Muscle of back (tissue), 13 donors: ENCODE results near the gene BRICD5. TPM values are rescaled to one million over a fixed set of nuclear protein-coding genes. Genes with fewer than 3 reads are reported as not detected.
"Not testable (repeated sequence)": the region's sequence is repeated elsewhere in the genome, so short reads cannot be mapped to it uniquely, and the experiment has no call there.

ENCODE experiments used
- DNase-seq, 3 donors: peaks; one replicate each; pipeline versions ENCODE4 v3.0.0 to v3.0.0-alpha.2; 2013
- long read RNA-seq, 9 donors: transcript quantifications; one replicate each; lab custom pipeline, GENCODE V29; 2026
- polyA plus RNA-seq, 10 donors: library from polyadenylated mRNA; unstranded; fragments of 120-200 nt; gene quantifications; one replicate each; pipeline ENCODE4 v1.2.1, GENCODE V29; 2013; ENCODE audit not compliant: insufficient read length in 10 of 10

Gene BRICD5
- 1 to 10 TPM; 3.5 to 8.0 (median 5.4) TPM for polyA plus RNA-seq
- long read RNA-seq, donor 1, partial matches to known transcripts: 0 of 2 reads
- long read RNA-seq, donor 1, other reads (novel, unspliced or antisense): 0 of 2 reads
- long read RNA-seq, donor 2: 0 reads
- long read RNA-seq, donor 3: 0 reads
- long read RNA-seq, donor 4: 0 reads
- long read RNA-seq, donor 5, partial matches to known transcripts: 0 of 1 reads
- long read RNA-seq, donor 5, other reads (novel, unspliced or antisense): 0 of 1 reads
- long read RNA-seq, donor 6, partial matches to known transcripts: 0 of 1 reads
- long read RNA-seq, donor 6, other reads (novel, unspliced or antisense): 0 of 1 reads
- long read RNA-seq, donor 7, partial matches to known transcripts: 7 of 8 reads
- long read RNA-seq, donor 7, other reads (novel, unspliced or antisense): 0 of 8 reads
- long read RNA-seq, donor 8: 0 reads
- long read RNA-seq, donor 9: 0 reads

DNA sequence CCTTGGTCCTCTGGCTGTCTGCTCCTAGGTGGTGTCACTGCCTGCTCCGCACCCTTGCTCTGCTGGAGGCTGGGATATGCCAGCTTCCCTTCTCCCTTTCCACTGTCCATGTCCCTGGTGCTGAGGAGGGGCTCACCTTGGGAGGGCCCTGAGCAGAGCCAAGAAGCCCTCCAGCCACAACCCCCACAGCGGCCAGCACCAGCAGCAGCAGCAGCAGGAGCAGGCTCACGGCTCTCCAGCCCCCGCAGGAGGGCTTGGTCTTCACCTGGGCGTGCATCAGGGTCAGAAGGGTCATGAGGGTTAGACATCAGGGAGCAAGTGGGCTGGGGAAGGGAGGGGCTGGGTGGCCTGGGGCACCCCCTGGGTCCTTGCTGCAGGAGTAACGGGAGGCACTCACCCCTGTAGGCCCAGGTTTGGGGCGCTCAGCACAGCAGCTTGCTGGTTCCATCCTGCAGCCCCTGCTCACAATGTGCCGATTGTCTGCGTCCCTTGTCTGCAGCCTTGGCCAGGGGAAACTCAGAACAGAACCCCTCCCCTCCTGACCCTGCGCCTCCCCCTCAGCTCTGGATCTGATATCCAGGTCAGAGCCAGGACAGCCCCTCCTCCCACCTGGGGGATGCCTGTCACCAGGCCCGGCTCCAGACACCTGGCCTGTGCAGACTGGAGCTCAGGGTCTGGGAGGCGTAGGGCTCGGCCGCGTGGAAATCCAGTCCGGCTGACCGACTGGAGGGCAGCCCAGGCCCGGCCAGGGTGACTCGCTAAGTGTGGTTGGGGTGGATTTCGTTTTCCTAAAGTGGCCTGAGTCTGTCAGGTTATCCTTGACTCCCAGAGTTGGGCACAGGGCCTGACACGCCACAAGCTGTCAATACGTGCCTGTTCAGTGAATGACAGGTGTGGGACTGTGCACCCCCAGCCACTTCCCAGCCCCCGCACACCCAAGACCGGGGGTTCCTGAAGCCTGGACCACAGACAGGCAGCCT, at the start of gene BRICD5:
Gene BRICD5 (minus strand): TSS at position 478 of the 980 bp plus-strand sequence. CDS start 30 bp downstream, at position 448.
- no peak for DNase-seq

DNA sequence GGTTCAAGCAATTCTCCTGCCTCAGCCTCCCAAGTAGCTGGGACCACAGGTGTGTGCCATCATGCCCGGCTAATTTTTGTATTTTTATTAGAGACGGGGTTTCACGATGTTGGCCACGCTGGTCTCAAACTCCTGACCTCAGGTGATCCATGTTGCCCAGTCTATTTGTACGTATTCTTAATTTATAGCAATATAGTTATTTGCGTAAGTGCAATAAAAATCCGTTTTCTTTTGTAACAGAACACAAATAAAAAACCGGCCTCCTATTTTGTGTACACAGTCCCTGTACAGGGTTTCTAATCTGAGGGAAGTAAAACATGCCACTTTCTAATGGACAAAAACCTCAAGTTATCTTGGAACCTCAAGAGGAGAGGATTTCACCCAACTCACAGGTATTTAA, 49.6 kb upstream of the BRICD5 start:
- DNase-seq: no peak

DNA sequence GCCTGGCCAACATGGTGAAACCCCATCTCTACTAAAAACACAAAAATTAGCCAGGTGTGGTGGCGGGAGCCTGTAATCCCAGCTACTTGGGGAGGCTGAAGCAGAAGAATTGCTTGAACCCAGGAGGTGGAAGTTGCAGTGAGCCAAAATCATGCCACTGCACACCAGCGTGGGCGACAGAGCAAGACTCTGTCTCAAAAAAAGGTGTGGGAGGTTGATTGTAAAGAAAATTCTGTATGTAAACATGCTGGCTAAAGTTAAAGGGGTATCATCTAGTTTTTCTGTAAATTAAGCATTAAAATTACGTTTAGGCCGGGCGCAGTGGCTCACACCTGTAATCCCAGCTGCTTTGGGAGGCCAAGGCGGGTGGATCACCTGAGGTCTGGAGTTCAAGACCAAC, 47.9 kb upstream of the BRICD5 start:
- not testable (repeated sequence) for DNase-seq

GRCh38 chr16:2257726-2258125, 47.1 kb upstream of the BRICD5 start:
- no peak for DNase-seq

- DNase-seq: no peak
Measured at GRCh38 chr16:2256531-2257140, 46.0 kb upstream of the BRICD5 start.

DNA sequence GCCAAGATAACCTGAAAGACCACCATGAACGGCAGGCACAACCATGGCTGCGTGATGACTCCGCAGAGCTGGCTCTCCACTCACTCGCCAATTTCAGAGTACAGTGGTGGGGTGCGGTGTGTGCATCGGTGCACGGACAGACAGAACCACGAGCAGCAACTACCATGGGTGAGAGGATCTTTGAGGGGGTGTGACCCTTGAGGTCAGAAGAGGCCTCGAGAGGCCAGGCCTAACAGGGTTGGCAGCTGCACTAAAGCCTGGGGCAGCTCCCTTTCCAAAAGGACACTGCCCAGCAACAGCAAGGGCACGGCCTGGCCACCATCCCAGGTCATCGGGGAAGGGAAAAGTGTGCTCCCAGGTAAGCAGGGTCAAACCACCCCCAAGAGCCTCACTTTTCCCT, 42.6 kb upstream of the BRICD5 start:
- no peak for DNase-seq

GRCh38 chr16:2252806-2253148, 42.1 kb upstream of the BRICD5 start:
- no peak for DNase-seq

- peak; percentile 91 to 97 (median 94) for DNase-seq
Measured at GRCh38 chr16:2251296-2252111, 40.8 kb upstream of the BRICD5 start, which contains the start of gene ECI1. ECI1 (minus strand) TSS chr16:2251587; CDS start chr16:2251566, 21 bp downstream.

GRCh38 chr16:2250652-2251295, 40.1 kb upstream of the BRICD5 start:
- DNase-seq: no peak

- DNase-seq: no peak
Measured at GRCh38 chr16:2246301-2246885, 35.7 kb upstream of the BRICD5 start.

DNA sequence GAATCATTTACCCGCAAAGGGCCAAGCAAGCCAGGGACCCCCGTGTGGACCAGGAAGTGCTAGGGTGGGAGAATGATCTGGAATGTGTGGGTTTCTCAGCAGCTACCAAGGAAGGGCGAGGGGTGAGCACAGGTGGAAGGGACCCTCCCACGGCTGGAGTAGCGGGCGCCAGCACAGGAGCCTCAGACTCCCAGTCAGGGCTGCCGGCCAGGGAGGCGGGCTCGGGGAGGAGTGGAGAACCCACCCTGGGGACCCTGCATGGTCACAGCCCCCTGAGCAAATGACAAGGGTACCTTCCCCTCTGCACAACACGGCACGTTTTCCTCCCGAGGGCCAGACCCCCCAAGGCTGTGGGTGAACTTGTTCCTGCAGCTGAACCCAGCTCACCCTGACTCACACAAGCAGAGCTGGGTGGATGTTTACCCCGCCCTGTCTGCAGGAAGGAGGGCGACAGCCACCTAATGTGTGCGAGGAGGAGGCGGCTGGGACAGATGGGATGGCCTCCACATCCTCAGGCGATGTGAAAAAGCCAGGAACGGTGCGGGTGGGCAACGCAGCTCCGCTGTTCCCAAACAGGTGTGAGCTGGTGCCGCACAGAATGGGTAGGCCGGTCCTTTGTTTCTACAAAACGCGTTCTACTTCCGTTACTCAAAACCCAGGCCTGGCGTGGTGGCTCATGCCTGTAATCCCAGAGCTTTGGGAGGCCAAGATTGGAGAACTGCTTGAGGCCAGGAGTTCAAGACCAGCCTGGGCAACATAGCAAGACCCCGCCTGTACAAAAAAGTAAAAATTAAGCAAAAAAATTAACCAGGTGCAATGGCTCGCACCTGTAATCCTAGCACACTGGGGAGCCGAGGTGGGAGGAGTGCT, 34.5 kb upstream of the BRICD5 start:
- no peak for DNase-seq

GRCh38 chr16:2244301-2244700, 33.6 kb upstream of the BRICD5 start:
- no peak for DNase-seq

GRCh38 chr16:2243781-2244180, 33.1 kb upstream of the BRICD5 start:
- DNase-seq: no peak

DNA sequence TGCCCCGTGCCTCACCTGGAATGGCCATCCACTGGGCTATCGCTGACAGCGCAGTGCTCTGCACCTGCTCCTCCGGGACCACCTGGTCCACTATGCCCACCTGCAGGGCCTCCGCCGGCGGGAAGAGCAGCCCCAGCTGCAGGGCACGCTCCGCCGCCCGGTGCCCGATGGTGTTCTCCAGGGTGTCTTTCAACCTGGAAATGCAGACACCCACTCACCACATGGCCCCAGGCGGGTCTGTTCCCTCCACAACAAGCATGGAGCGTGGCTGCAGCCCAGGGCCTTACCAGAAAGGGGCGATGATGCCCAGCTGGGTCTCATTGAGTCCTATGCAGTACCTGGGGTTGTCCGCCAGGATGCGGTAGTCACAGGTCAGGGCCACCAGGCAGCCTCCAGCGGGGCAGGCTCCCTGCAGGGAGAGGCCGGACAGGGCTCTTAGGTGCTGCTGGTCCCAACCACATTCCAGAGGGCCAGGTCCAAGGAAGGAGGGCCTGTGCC, 32.4 kb upstream of the BRICD5 start:
- no peak for DNase-seq

DNA sequence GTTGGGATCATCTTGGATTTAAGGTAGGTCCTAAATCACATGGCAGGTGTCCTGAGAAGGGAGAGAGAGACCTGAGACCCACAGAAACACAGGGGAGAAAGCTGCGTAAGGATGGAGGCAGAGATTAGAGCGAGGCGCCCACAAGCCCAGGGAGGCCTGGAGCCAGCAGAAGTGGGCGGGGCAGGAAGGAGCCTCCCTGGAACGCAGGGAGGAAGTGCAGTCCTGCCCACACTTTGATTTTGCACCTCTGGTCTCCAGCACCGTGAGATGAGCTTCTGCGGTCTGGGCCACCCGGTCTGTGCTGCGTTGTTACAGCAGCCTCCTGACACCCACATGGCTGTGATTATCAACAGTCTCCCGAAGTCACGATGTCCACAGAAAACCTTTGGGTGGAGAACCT, 31.9 kb upstream of the BRICD5 start:
- DNase-seq: no peak

DNA sequence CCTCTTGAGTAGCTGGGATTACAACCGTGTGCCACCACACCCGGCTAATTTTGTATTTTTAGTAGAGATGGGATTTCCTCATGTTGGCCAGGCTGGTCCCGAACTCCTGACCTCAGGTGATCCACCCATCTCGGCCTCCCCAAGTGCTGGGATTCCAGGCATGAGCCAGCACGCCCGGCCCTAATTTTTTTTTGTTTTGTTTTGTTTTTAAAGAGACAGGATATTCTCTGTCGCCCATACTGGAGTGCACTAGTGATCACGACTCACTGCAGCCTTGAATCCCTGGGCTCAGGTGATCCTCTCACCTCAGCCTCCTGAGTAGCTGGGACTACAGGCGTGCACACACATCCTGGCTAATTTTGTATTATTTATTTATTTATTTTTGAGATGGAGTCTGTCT, 29.7 kb upstream of the BRICD5 start:
- DNase-seq: not testable (repeated sequence)

- no peak for DNase-seq
Measured at GRCh38 chr16:2238838-2239675, 28.4 kb upstream of the BRICD5 start.
